ENCODE results near the gene QRICH1. TPM values are rescaled to one million over a fixed set of nuclear protein-coding genes. Genes with fewer than 3 reads are reported as not detected.

Gene QRICH1
- total RNA-seq, 4 donors from 2014 or later = 79.8 to 342 (median 98.3) TPM

DNA sequence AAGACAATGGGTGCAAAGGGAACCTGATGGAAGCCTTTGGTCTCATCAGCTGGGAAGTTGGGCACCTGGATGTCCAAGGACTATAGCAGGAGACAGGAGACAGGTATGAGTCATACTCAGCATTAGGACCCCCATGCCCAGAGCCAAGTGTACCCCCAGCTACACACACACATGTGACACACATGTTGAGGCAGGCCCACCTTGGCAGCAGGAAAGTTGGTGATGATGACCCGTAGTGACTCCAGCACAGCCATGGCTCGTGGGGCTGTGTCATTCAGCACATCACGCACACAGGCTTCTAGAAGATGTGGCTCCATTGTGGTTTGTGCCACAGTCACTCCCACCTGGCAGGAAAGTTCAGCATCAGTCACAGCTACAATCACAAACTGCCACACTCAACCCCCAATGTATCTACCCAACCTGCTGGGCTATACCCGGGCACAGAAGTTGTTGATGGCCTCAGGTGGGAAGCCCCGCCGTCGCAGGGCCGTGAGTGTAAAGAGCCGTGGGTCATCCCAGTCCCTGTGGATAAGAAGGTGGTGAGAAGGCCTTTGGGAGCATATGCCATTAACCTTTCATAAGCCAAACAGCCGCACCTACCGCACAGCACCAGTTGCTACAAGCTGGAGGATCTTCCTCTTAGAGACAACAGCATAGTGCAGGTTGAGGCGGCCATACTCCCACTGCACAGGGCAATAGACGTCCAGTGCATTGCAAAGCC is 5.2 kb upstream of the QRICH1 start:
- Histone ChIP-seq H3K4me1 (peaks cover 13 to 16% of the 10 kb centered on the region in 2 donors), H3K4me3 (replicated peaks in 1 of 3) (no peak overlapping the region), H3K36me3 (peaks cover 54 to 57% of the 10 kb centered on the region in 2 donors), H3K27ac (no peak overlapping the region), H3K27me3 (no peaks in the 10 kb centered on the region), H3K9me3 (no peaks in the 10 kb centered on the region)
- DNase-seq = no peak
- TF ChIP-seq, protein P1, sequence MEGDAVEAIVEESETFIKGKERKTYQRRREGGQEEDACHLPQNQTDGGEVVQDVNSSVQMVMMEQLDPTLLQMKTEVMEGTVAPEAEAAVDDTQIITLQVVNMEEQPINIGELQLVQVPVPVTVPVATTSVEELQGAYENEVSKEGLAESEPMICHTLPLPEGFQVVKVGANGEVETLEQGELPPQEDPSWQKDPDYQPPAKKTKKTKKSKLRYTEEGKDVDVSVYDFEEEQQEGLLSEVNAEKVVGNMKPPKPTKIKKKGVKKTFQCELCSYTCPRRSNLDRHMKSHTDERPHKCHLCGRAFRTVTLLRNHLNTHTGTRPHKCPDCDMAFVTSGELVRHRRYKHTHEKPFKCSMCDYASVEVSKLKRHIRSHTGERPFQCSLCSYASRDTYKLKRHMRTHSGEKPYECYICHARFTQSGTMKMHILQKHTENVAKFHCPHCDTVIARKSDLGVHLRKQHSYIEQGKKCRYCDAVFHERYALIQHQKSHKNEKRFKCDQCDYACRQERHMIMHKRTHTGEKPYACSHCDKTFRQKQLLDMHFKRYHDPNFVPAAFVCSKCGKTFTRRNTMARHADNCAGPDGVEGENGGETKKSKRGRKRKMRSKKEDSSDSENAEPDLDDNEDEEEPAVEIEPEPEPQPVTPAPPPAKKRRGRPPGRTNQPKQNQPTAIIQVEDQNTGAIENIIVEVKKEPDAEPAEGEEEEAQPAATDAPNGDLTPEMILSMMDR (IDR thresholded peaks at IDR 0.05) = no peak
- TF ChIP-seq POLR2A (IDR thresholded peaks at IDR 0.05) = no peak
- intact Hi-C loops (cut with DNase I) = loop anchor here (10.0 kb wide), 1 partner anchor 74 kb away; the partner anchor contains the start of genes IMPDH2 and NDUFAF3
- 89 to 94% methylated on average over 12 to 13 of the region's 13 CpGs for WGBS, 2 donors

GRCh38 chr3:49098429-49098828 is 4.6 kb upstream of the QRICH1 start:
- WGBS, 2 donors = 64 to 71% methylated on average over 4 to 5 of the region's 5 CpGs
- Histone ChIP-seq H3K36me3 (peaks cover 54 to 57% of the 10 kb centered on the region in 2 donors), H3K27me3 (no peaks in the 10 kb centered on the region), H3K4me1 (peaks cover 7 to 9% of the 10 kb centered on the region in 2 donors), H3K27ac (no peak overlapping the region), H3K9me3 (no peaks in the 10 kb centered on the region), H3K4me3 (replicated peaks in 1 of 3) (no peak overlapping the region)
- intact Hi-C loops (cut with DNase I) = loop anchor here (10.0 kb wide), 1 partner anchor 74 kb away; the partner anchor contains the start of genes IMPDH2 and NDUFAF3
- TF ChIP-seq, protein P1 (IDR thresholded peaks at IDR 0.05) = no peak
- no peak for TF ChIP-seq POLR2A (IDR thresholded peaks at IDR 0.05)
- no peak for DNase-seq

- H3K4me1 ChIP-seq = peaks cover 17 to 35% of the 10 kb centered on the region in 2 donors
- peak overlapping the region; percentile 23 to 97 (median 91) for H3K4me3 ChIP-seq (replicated peaks in 1 of 3)
- DNase-seq = peak; percentile 70 to 72
- TF ChIP-seq, protein P1 (IDR thresholded peaks at IDR 0.05) = no peak
- no peak for TF ChIP-seq POLR2A (IDR thresholded peaks at IDR 0.05)
- intact Hi-C loops (cut with DNase I) = loop anchor here (10.0 kb wide), 1 partner anchor 68 kb away; the partner anchor contains the start of genes IMPDH2 and NDUFAF3
- no peaks in the 10 kb centered on the region for H3K27me3 ChIP-seq
- WGBS, 2 donors = 1 to 2% methylated on average over 23 to 36 of the region's 86 CpGs
- H3K36me3 ChIP-seq = peaks cover 12 to 13% of the 10 kb centered on the region in 2 donors
- H3K27ac ChIP-seq = peak overlapping the region; percentile 94 to 97 (median 97)
- no peaks in the 10 kb centered on the region for H3K9me3 ChIP-seq
These were observed 676 bp downstream of the QRICH1 start for GRCh38 chr3:49092938-49093852.

DNA sequence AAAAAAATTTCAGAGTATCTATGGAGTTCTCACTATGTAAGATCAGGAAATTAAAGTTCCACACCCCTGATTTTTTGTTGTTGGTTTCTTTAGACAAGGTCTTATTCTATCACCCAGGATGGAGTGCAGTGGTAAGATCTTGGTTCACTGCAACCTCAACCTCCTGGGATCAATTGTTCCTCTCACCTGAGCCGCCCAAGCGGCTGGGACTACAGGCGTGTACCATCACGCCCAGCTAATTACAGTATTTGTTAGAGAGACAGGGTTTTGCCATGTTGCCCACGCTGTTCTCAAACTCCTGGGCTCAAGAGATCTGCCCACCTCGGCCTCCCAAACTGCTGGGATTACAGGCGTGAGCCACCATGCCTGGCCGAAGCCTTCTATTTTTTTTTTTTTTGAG is 12.4 kb downstream of the QRICH1 start:
- WGBS, 2 donors = 96 to 99% methylated on average over 8 of the region's 8 CpGs
- no peak for DNase-seq
- TF ChIP-seq, protein P1 (IDR thresholded peaks at IDR 0.05) = no peak
- TF ChIP-seq POLR2A (IDR thresholded peaks at IDR 0.05) = no peak

More for the DNA sequence above, 12.4 kb downstream of the QRICH1 start:
- Histone ChIP-seq H3K4me3 (replicated peaks in 1 of 3) (no peak overlapping the region), H3K27ac (no peak overlapping the region), H3K4me1 (no peaks in the 10 kb centered on the region), H3K9me3 (no peaks in the 10 kb centered on the region), H3K36me3 (peaks cover 5 to 10% of the 10 kb centered on the region in 2 donors), H3K27me3 (no peaks in the 10 kb centered on the region)
- intact Hi-C loops (cut with DNase I) = no loop called here
